ENCODE measurements around the gene POU2AF1. TPM values are rescaled to one million over a fixed set of nuclear protein-coding genes. Genes with fewer than 3 reads are reported as not detected.
"Not testable (repeated sequence)": the region's sequence is repeated elsewhere in the genome, so short reads cannot be mapped to it uniquely, and the experiment has no call there.

The POU2AF1 gene
- total RNA-seq, 1 experiment from 2014 or later: not detected

- DNase-seq (ENCODE audit: low read depth): no peak
Measured at GRCh38 chr11:111320728-111321568, 58.1 kb downstream of the POU2AF1 start.

DNA sequence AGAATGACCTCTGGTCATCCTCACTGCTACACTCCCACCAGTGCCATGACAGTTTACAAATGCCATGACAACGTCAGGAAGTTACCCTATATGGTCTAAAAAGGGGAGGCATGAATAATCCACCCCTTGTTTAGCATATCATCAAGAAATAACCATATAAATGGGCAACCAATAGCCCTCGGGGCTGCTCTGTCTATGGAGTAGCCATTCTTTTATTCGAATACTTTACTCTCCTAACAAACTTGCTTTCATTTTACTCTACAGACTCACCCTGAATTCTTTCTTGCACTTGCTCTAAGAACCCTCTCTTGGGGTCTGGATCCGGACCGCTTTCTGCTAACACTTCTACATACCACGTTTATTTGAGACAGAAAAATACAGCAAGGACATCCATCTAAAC is 58.9 kb downstream of the POU2AF1 start:
- DNase-seq (ENCODE audit: low read depth): not testable (repeated sequence)

GRCh38 chr11:111319296-111319695 is 59.8 kb downstream of the POU2AF1 start:
- no peak for DNase-seq (ENCODE audit: low read depth)

DNA sequence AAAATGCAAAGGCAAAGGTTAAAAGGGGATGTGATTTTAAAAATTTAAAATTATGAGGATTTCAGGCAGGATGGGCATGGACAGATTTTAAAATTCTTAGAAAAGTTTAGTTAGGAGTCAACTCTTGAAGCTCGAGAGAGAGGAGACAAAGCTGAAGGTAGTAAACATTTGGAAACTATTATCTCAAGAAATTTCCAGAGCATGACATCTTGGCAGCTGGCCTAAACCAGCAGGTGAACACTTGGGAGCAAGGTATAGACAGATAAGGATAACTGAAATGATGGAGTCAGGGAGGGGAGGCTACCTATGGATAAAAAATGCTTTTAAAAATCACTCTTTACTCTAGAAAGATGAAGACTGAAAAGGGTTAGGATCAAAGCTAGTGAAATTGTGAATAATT is 67.0 kb downstream of the POU2AF1 start:
- no peak for DNase-seq (ENCODE audit: low read depth)

- DNase-seq (ENCODE audit: low read depth): no peak
Measured at GRCh38 chr11:111310723-111311122, 68.4 kb downstream of the POU2AF1 start.

DNA sequence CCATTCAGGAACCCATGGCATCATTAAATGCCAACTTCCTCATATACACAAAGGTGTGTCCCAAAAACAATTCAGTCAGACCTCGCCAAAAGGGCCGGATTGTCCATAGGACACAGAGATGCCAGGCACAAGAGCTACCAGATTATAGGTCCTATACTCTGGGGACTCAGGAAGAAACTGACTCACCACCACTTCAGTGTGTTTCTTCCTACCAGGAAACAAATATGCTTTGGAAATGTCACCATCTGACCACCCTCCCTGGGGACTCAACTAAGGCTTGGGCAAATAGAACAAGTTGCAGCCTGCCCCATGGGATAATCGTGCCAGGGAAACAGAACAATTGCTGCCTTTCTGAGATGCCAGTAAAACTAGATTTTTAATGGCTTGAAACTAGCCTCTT is 69.0 kb downstream of the POU2AF1 start:
- no peak for DNase-seq (ENCODE audit: low read depth)

DNA sequence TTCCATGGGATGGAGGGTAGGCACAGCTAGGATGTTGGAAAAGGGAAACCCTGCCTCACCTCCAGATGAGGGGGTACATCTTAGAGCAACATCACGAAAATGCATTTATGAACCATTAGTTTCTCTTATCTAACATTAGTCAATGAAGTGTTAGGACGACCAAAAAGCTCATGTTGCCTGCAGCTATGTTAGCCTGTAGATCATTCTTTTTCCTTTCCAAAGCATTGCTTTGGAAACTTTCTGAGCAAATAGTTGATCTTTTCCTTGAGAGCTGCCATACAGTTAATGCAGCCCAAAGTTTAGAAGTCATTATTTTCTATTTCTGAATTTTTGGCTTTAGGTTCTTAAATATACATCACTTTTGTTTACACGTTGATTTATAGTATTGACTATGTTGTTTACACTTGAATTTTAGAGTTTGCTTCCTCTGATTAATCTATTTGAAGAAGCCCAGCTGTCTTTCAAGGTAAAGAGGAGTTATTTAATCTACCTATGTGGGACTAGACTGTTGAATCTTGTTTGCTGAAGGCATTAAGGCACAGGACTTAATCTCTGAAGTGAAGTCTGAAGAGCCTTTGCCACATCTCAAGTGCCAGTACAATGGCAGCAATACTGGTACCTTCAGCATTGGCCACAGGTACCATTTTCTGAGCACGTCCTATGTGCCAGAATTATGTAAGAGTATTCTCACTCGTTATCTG is 69.7 kb downstream of the POU2AF1 start:
- no peak for DNase-seq (ENCODE audit: low read depth)

DNA sequence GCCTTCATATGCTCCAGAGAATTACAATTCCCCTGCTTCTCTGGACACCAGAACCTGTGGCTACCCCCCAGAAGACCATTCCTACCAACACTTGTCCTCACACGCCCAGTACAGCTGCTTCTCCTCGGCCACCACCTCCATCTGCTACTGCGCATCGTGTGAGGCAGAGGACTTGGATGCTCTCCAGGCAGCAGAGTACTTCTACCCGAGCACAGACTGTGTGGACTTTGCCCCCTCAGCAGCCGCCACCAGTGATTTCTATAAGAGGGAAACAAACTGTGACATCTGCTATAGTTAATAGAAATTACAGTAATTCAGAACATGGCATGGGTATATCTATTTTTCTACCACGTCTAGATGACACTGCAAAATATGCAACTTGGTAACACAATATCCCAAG is 70.9 kb downstream of the POU2AF1 start:
- no peak for DNase-seq (ENCODE audit: low read depth)

- DNase-seq (ENCODE audit: low read depth): no peak
Measured at GRCh38 chr11:111307472-111308108, 71.5 kb downstream of the POU2AF1 start.

- DNase-seq (ENCODE audit: low read depth): no peak
Measured at GRCh38 chr11:111306321-111306720, 72.8 kb downstream of the POU2AF1 start.

GRCh38 chr11:111305876-111306275 is 73.2 kb downstream of the POU2AF1 start:
- DNase-seq (ENCODE audit: low read depth): no peak

- no peak for DNase-seq (ENCODE audit: low read depth)
Measured at GRCh38 chr11:111305162-111305802, 73.8 kb downstream of the POU2AF1 start.

GRCh38 chr11:111303461-111303860 is 75.6 kb downstream of the POU2AF1 start:
- DNase-seq (ENCODE audit: low read depth): no peak

DNA sequence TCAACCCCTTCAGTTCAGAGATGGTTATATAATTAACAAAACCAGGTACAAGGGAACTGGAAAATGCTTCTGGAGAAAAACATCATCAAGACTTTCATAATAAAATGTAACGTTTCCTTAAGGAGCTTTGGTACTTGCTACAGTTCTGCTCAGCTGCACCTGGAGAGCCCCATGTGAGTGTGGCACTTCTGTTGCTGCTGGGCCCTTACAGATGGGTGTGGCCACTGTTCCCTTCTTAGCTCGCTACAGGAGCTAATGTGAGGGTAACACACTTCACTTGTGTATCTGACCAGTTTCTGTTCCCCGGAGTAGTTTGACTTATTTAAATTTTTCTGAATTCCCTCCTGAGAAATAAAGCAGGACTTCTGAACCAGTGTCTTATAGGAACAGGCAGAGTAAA is 76.8 kb downstream of the POU2AF1 start:
- DNase-seq (ENCODE audit: low read depth): no peak

Small RNA genes within 50 kb of the gene (small RNA-seq; reads per million reads assigned to genes)
- gene MIR4491 (not detected), gene RNU2-60P (not detected)

Other genes with a start within 250 kb of the POU2AF1 start
- not detected in 2 replicates for gene POU2AF2, start 133.6 kb downstream of the POU2AF1 start, total RNA-seq (2014; rRNA removed; shearing (Covaris generic))
- gene POU2AF3, start 80.7 kb downstream of the POU2AF1 start, total RNA-seq (2014; rRNA removed; shearing (Covaris generic)): not detected in 2 replicates
- 0.39 TPM in 1 of 2 replicates, not detected in the other for gene BTG4, start 133.1 kb upstream of the POU2AF1 start, total RNA-seq (2014; rRNA removed; shearing (Covaris generic))
- gene HOATZ, start 135.5 kb upstream of the POU2AF1 start, total RNA-seq (2014; rRNA removed; shearing (Covaris generic)): not detected in 2 replicates
- gene LAYN, start 161.4 kb upstream of the POU2AF1 start, total RNA-seq (2014; rRNA removed; shearing (Covaris generic)): 59.2 and 61.0 TPM in 2 replicates
- gene SIK2, start 223.2 kb upstream of the POU2AF1 start, total RNA-seq (2014; rRNA removed; shearing (Covaris generic)): 9.0 and 9.2 TPM in 2 replicates